ENCODE data around the gene MAP4K4. TPM values are rescaled to one million over a fixed set of nuclear protein-coding genes. Genes with fewer than 3 reads are reported as not detected.
"Not testable (repeated sequence)": the region's sequence is repeated elsewhere in the genome, so short reads cannot be mapped to it uniquely, and the experiment has no call there.

Gene MAP4K4
- total RNA-seq, 8 experiments from 2014 or later, result 72.4 to 551 (median 123) TPM

DNA sequence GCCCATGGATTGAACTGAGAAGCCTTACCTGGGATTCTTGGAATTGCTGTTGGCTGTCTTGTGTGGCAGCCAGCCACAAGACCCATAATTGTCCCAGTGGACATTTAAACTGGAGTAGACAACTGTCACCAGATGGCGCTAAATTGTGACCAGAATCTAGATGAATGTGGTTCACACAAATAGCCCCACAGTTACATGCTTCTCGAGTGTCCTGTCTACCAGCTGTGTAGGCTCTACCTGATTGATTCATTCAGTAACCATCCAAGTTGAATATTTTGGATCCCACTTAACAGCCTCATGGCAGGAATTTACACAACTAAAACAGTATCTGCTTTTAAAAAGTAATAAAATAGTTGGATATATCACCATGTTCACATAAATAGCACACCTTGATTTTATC, 73.2 kb downstream of the MAP4K4 start:
- 20 to 100% (median 50%) methylated on average over 1 to 2 of the region's 2 CpGs; no CpG with 5 or more reads in 2 of the 10 experiments for WGBS, 10 experiments
- Histone ChIP-seq H3K4me1 (replicated peaks in 1 of 2) (peaks cover 54 to 58% of the 10 kb centered on the region in 2 donors), H3K4me3 (no peak overlapping the region), H3K27ac (no peak overlapping the region)
- peak in 4 of 8 experiments; percentile 11 to 35 (median 18) for ATAC-seq (replicated peaks in 6 of 8)
- in situ Hi-C loops (cut with MboI; ENCODE audit: low pct_unique_long_range_greater_than_20kb in 2 of 9, low sequenced_read_pairs in 9 of 9, unreplicated experiment in 9 of 9), result no loop called here

DNA sequence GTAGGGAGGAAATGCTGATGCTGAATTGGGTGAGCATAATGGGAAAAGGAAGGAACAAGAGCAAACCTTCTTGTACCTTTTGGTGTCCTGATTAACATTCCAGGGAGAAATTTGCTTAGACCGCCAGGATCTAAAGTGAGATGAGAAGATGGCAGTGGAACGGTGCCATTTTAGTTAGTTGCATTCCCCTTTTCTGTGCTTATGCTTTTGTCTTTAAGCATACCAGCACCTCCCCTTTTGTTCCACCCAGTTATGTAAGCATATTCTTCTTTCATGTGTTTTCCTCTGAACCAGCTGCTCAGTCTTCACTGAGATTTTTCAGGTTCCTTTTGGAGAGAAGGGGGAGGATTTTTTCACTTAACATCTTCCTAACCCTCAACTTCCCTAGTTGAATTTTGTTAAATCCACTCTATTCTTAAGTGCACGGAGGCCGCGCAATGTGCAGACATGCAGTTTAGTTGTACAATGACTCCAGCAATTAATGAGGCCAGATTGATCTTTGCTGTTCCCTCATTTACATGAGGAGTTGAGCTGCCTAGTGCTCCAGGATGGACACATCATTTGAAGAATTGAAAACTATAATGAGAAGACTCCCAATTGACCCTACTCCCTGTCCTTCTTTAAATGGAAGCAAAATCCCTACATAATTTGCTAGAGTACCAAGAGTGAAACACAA, 73.9 kb downstream of the MAP4K4 start:
- ATAC-seq (replicated peaks in 6 of 8), result peak; percentile 7 to 60 (median 42)
- H3K27ac ChIP-seq, result no peak overlapping the region
- in situ Hi-C loops (cut with MboI; ENCODE audit: low pct_unique_long_range_greater_than_20kb in 2 of 9, low sequenced_read_pairs in 9 of 9, unreplicated experiment in 9 of 9), result no loop called here
- peaks cover 60 to 62% of the 10 kb centered on the region in 2 donors for H3K4me1 ChIP-seq (replicated peaks in 1 of 2)
- H3K4me3 ChIP-seq, result no peak overlapping the region
- WGBS, 10 experiments, result 10 to 90% (median 48%) methylated on average over 1 to 5 of the region's 5 CpGs; no CpG with 5 or more reads in 1 of the 10 experiments

DNA sequence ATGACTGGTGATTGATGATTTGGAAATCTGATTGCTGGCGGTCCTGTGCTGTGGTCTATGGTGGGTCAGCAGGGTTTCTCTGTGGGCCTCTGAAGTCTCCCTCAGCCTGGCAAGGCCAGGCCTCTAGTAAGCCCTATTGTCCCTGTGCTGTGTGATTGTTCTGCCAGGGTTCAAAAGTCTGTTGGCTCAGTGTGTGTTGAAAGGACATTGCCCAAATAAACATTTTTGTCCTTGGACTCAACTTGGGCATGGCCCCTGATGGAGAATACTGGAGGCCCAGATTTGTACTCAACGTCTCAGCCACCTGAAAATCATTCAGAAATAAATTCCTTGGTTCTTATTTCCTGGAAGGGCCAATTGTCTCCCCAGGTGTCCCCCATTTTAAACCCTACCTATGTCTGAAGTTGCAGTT, 74.4 kb downstream of the MAP4K4 start:
- peak in 5 of 8 experiments; percentile 9 to 52 (median 49) for ATAC-seq (replicated peaks in 6 of 8)
- WGBS, 10 experiments, result 17 to 93% (median 28%) methylated on average over 1 to 2 of the region's 2 CpGs; no CpG with 5 or more reads in 6 of the 10 experiments
- no peak overlapping the region for H3K4me3 ChIP-seq
- in situ Hi-C loops (cut with MboI; ENCODE audit: low pct_unique_long_range_greater_than_20kb in 2 of 9, low sequenced_read_pairs in 9 of 9, unreplicated experiment in 9 of 9), result no loop called here
- no peak overlapping the region for H3K27ac ChIP-seq
- peaks cover 58 to 61% of the 10 kb centered on the region in 2 donors for H3K4me1 ChIP-seq (replicated peaks in 1 of 2)

DNA sequence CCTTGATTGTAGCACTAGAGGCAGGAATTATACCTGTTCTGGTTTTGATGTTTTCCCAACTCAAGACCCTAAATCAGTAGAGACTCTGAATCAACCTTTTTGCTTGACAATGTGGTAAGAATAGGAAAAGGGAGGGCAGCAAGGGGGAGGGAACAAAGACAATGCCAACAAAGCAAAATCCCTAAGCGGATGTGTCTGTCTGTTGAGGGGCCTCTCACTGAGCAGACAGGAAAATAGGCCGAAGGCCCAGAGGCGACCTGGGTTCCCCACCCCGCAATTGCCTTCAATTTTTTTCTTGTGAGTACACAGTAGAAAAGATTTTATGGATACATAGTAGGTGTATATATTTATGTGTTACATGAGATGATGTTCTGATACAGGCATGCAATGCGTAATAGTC, 75.6 kb downstream of the MAP4K4 start:
- ATAC-seq (replicated peaks in 6 of 8), result no peak
- in situ Hi-C loops (cut with MboI; ENCODE audit: low pct_unique_long_range_greater_than_20kb in 2 of 9, low sequenced_read_pairs in 9 of 9, unreplicated experiment in 9 of 9), result no loop called here
- no peak overlapping the region for H3K4me3 ChIP-seq
- peaks cover 51 to 58% of the 10 kb centered on the region in 2 donors for H3K4me1 ChIP-seq (replicated peaks in 1 of 2)
- 67 to 100% (median 80%) methylated on average over 1 to 5 of the region's 5 CpGs; no CpG with 5 or more reads in 1 of the 10 experiments for WGBS, 10 experiments
- no peak overlapping the region for H3K27ac ChIP-seq

DNA sequence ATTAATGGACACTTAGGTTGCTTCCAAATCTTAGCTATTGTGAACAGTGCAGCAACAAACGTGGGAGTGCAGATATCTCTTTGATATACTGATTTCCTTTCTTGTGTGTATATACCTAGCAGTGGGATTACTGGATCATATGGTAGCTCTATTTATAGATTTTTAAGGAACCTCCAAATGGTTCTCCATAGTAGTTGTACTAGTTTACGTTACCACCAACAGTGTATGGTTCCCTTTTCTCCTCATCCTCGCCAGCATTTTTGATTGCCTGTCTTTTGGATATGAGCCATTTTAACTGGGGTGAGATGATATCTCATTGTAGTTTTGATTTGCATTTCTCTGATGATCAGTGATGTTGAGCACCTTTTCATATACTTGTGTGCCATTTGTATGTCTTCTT, 76.5 kb downstream of the MAP4K4 start:
- H3K27ac ChIP-seq, result not testable (repeated sequence)

DNA sequence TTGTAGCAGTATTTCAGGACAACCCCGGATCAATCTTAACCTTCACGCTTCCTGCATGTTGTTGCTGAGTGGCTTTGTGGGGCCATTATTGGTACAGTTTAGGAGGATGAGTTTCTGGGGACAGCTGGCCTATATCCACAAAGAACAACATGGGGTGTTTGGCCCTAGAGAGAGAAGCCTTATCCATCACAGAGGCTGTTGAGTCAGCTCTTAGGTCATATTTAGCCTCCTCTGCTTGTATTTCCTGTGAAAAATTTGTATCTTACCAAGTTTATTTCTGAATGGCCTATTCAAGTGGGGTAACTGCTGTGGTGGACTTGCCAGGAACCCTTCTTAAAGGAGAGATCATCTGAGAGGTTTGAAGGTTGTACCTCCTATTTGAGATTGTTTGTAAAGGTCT, 77.6 kb downstream of the MAP4K4 start:
- Histone ChIP-seq H3K4me3 (no peak overlapping the region), H3K4me1 (replicated peaks in 1 of 2) (peaks cover 57 to 62% of the 10 kb centered on the region in 2 donors), H3K27ac (no peak overlapping the region)
- peak in 1 of 8 experiments; percentile 46 for ATAC-seq (replicated peaks in 6 of 8)
- 83 to 100% (median 100%) methylated on average over 1 to 2 of the region's 2 CpGs; no CpG with 5 or more reads in 3 of the 10 experiments for WGBS, 10 experiments
- in situ Hi-C loops (cut with MboI; ENCODE audit: low pct_unique_long_range_greater_than_20kb in 2 of 9, low sequenced_read_pairs in 9 of 9, unreplicated experiment in 9 of 9), result no loop called here

More for the DNA sequence above, 76.5 kb downstream of the MAP4K4 start:
- H3K4me1 ChIP-seq (replicated peaks in 1 of 2), result peaks cover 46 to 53% of the 10 kb centered on the region in 2 donors
- ATAC-seq (replicated peaks in 6 of 8); in situ Hi-C loops (cut with MboI; ENCODE audit: low pct_unique_long_range_greater_than_20kb in 2 of 9, low sequenced_read_pairs in 9 of 9, unreplicated experiment in 9 of 9); H3K4me3 ChIP-seq: not testable (repeated sequence)
- WGBS, 10 experiments, result 70 to 100% (median 90%) methylated on average over 1 to 3 of the region's 3 CpGs; no CpG with 5 or more reads in 1 of the 10 experiments

DNA sequence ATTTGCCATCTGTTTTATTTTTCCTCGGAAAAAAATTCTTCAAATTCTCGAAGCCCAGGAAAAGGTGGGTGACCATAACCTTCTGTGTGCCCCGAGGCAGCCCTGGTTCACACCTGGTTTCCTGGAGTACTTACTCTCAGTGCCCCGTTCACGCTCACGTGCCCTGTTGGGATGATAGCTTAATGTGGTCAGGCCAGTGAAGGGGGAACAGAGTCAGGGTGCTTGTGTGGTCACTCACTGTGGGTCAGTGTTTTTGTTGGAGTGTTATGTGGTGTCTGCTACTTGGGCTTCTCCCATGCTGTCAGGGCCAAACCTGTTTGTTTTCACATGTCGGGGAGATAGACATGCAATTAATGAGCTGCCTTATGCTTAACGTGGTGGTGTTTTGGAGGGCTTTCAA, 78.1 kb downstream of the MAP4K4 start:
- in situ Hi-C loops (cut with MboI; ENCODE audit: low pct_unique_long_range_greater_than_20kb in 2 of 9, low sequenced_read_pairs in 9 of 9, unreplicated experiment in 9 of 9), result no loop called here
- no peak overlapping the region for H3K27ac ChIP-seq
- no peak overlapping the region for H3K4me3 ChIP-seq
- peaks cover 58 to 65% of the 10 kb centered on the region in 2 donors for H3K4me1 ChIP-seq (replicated peaks in 1 of 2)
- no peak for ATAC-seq (replicated peaks in 6 of 8)
- 83 to 100% (median 89%) methylated on average over 1 to 7 of the region's 8 CpGs; no CpG with 5 or more reads in 1 of the 10 experiments for WGBS, 10 experiments

DNA sequence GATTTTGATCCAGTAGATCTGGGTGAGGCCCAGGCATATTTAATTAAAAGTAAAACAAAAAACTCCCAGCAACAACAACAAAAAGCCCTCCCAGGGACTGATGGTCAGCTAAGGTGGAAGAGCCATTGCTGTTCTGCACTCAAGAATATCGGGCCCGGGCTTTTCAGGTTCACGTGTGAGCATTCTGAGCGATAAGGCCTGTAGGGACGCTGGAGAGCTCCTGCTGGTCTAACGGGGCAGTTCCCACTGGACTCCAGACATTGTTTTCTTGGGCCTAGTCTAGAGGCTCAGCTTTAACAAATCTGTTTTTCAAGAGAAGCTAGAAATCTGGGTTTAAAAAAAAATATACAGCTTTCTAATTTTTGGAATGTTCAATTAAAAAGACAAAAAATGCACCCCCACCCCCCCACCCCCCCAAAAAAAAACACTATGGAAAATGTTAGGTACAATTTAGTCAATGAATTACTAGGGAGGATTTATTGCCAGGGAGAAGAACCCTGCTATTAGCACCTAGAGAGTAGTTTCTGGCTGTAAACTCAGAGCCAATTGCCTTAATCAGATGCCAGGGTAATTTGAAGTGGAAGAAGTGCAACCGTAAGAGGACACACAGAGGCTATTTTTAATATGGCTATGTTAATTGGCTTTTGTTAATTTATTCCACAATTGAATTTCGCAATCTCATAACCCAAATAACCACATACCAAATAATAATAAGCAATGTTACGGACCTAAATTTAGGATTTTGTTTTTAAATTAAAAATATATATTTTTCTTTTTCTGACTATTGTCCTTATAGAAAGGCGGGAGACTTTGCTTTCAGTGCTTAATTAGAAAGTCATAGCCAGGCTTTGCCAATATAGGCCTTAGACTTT, 78.9 kb downstream of the MAP4K4 start:
- H3K4me1 ChIP-seq (replicated peaks in 1 of 2), result peaks cover 58 to 65% of the 10 kb centered on the region in 2 donors
- no peak overlapping the region for H3K4me3 ChIP-seq
- in situ Hi-C loops (cut with MboI; ENCODE audit: low pct_unique_long_range_greater_than_20kb in 2 of 9, low sequenced_read_pairs in 9 of 9, unreplicated experiment in 9 of 9), result no loop called here
- H3K27ac ChIP-seq, result no peak overlapping the region
- ATAC-seq (replicated peaks in 6 of 8), result peak in 4 of 8 experiments; percentile 28 to 63 (median 50)
- WGBS, 10 experiments, result 49 to 100% (median 76%) methylated on average over 1 to 10 of the region's 10 CpGs; no CpG with 5 or more reads in 1 of the 10 experiments

DNA sequence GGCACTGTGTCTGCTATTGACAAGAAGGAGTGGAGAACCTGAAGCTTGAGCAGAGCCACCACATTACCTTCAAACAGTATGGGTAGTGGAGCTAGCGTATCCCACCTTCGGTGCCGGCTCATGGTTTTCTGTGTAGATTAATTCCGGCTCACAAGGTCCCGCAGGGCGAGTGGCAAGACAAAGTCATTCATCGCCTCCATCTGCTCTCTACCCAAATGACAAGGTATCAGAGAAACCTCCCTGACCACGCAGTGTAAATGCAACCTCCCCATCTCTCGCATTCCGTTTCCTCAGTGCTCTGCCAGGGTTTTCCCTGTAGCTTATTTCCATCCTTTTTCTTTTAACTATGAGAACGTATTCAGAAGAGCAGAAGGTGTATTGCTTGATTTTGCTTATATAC, 79.8 kb downstream of the MAP4K4 start:
- in situ Hi-C loops (cut with MboI; ENCODE audit: low pct_unique_long_range_greater_than_20kb in 2 of 9, low sequenced_read_pairs in 9 of 9, unreplicated experiment in 9 of 9), result no loop called here
- peaks cover 56 to 65% of the 10 kb centered on the region in 2 donors for H3K4me1 ChIP-seq (replicated peaks in 1 of 2)
- no peak overlapping the region for H3K4me3 ChIP-seq
- no peak overlapping the region for H3K27ac ChIP-seq
- ATAC-seq (replicated peaks in 6 of 8), result no peak
- 73 to 100% (median 97%) methylated on average over 1 to 6 of the region's 11 CpGs; no CpG with 5 or more reads in 4 of the 10 experiments for WGBS, 10 experiments

DNA sequence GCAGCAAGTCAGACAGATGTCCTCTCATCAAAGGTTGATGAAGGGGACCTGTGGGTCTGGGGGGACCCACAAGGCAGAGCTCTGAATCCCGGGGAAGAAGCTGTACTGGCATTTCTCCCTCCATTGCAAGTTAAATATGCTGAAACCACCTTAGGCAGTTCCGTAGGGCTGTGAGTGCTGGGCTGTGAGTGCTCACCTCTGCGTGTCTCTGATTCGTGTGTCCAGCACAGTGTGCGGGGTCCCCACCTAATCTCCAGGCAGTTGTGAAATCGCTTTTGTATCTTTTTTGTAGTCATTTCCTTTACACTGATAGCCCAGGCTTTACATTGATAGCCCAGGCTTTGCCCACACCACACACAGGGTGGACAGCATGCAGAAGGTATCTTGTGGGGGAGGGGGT, 80.6 kb downstream of the MAP4K4 start:
- peaks cover 53 to 63% of the 10 kb centered on the region in 2 donors for H3K4me1 ChIP-seq (replicated peaks in 1 of 2)
- H3K4me3 ChIP-seq, result no peak overlapping the region
- H3K27ac ChIP-seq, result no peak overlapping the region
- ATAC-seq (replicated peaks in 6 of 8), result no peak
- in situ Hi-C loops (cut with MboI; ENCODE audit: low pct_unique_long_range_greater_than_20kb in 2 of 9, low sequenced_read_pairs in 9 of 9, unreplicated experiment in 9 of 9), result no loop called here
- 96 to 100% methylated on average over 2 to 4 of the region's 6 CpGs; no CpG with 5 or more reads in 8 of the 10 experiments for WGBS, 10 experiments

DNA sequence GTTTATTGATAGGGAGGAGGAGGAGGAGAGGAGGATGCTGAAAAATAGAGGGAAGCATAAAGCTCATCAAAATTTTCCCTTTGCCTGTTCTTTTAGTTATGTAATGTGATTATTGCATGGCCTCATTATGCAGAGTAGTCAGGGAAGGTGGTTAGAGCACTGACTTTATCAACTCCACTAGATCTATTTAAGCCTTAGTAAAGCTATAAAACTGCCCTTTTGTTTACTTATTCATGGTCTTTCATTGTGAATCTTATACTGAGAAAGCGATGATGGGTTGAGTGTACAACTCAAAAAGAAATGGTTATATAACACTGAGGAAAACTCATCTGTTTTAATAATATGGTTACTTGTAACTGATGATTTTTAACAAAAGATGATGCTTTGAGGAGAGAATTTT, 81.7 kb downstream of the MAP4K4 start:
- Histone ChIP-seq H3K27ac (peak overlapping the region in 1 of 2 donors; percentile 11), H3K4me1 (replicated peaks in 1 of 2) (peaks cover 50 to 63% of the 10 kb centered on the region in 2 donors), H3K4me3 (no peak overlapping the region)
- WGBS, 10 experiments, result 92 to 100% (median 100%) methylated on average over 1 of the region's 1 CpG; no CpG with 5 or more reads in 1 of the 10 experiments
- peak in 1 of 8 experiments; percentile 3 for ATAC-seq (replicated peaks in 6 of 8)
- in situ Hi-C loops (cut with MboI; ENCODE audit: low pct_unique_long_range_greater_than_20kb in 2 of 9, low sequenced_read_pairs in 9 of 9, unreplicated experiment in 9 of 9), result no loop called here

DNA sequence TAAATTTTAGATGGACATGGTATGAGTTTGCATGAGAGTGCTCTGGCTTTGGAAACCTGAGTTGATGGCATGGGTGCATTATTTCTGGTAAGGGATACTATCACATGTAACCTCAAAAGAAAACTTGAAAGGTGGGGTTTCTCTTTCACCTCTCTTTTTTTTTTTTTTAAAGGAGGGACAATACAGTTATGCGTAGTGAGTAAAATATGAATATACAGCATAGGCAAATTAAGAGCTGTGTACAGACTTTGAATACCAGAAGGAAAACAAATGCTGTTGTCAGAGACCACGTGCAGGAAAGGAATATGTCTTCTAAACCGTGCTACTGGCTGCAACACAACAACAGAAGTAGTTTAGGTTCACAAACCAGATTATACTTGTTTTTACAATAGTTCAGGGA, 82.1 kb downstream of the MAP4K4 start:
- ATAC-seq (replicated peaks in 6 of 8), result peak in 3 of 8 experiments; percentile 50 to 58 (median 55)
- Histone ChIP-seq H3K4me1 (replicated peaks in 1 of 2) (peaks cover 50 to 63% of the 10 kb centered on the region in 2 donors), H3K4me3 (no peak overlapping the region), H3K27ac (peak overlapping the region in 1 of 2 donors; percentile 11)
- in situ Hi-C loops (cut with MboI; ENCODE audit: low pct_unique_long_range_greater_than_20kb in 2 of 9, low sequenced_read_pairs in 9 of 9, unreplicated experiment in 9 of 9), result no loop called here
- 6 to 100% (median 78%) methylated on average over 1 to 3 of the region's 3 CpGs; no CpG with 5 or more reads in 1 of the 10 experiments for WGBS, 10 experiments

DNA sequence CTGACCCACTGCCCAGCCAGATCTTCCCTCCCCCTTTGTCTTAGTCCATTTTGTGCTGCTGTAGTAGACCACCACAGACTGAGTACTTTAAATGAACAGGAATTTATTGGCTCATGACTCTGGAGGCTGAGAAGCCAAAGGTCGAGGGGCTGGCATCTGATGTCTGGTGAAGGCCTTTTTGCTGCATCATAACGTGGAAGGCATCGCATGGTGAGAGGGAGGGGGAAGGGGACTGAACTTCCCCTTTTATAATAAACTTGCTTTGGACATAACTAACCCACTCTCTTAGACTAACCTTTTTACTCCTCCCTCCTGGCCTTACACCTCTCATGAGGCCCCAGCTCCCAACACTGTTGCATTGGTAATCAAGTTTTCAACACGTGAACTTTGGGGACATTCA, 83.8 kb downstream of the MAP4K4 start:
- WGBS, 10 experiments, result 40 to 80% (median 59%) methylated on average over 1 to 4 of the region's 4 CpGs; no CpG with 5 or more reads in 6 of the 10 experiments
- in situ Hi-C loops (cut with MboI; ENCODE audit: low pct_unique_long_range_greater_than_20kb in 2 of 9, low sequenced_read_pairs in 9 of 9, unreplicated experiment in 9 of 9), result no loop called here
- Histone ChIP-seq H3K4me1 (replicated peaks in 1 of 2) (peaks cover 41 to 55% of the 10 kb centered on the region in 2 donors), H3K4me3 (no peak overlapping the region), H3K27ac (peak overlapping the region; percentile 17 to 29)
- ATAC-seq (replicated peaks in 6 of 8), result peak in 5 of 8 experiments; percentile 21 to 54 (median 38)
